Liver (tissue), 3 donors: ENCODE data around the gene PTCRA.

ENCODE experiments used
- CTCF ChIP-seq: fragments of 150-350 bp; IDR thresholded peaks from 2 replicates; pipeline ENCODE4 v1.5.1; 2017; ENCODE audit warnings: improper control_type of control experiment, low read depth, low read length; ENCODE audit not compliant: missing input control
- FOXA1 ChIP-seq: IDR thresholded peaks from 2 replicates; pipeline ENCODE4 v1.6.1; 2016; ENCODE audit warnings: antibody characterized with exemption
- FOXA2 ChIP-seq: IDR thresholded peaks from 2 replicates; pipeline ENCODE4 v1.6.1; 2016; ENCODE audit warnings: antibody characterized with exemption
- GABPA ChIP-seq, 2 donors: IDR thresholded peaks in 1 of 2; conservative IDR thresholded peaks in 1 of 2; 2 replicates each; pipeline ENCODE4 v1.6.1; 2016; ENCODE audit warnings: antibody characterized with exemption in 2 of 2, mild to moderate bottlenecking in 1 of 2, moderate library complexity in 1 of 2
- JUND ChIP-seq, 2 donors: IDR thresholded peaks; 2 replicates each; pipeline ENCODE4 v1.6.1; 2016; ENCODE audit warnings: antibody characterized with exemption in 2 of 2
- RXRA ChIP-seq, 2 donors: IDR thresholded peaks; 2 replicates each; pipeline ENCODE4 v1.6.1; 2017 to 2018; ENCODE audit warnings: antibody characterized with exemption in 2 of 2, mild to moderate bottlenecking in 1 of 2
- TAF1 ChIP-seq: conservative IDR thresholded peaks from 2 replicates; pipeline ENCODE4 v1.6.1; 2016; ENCODE audit warnings: antibody characterized with exemption, mild to moderate bottlenecking
- YY1 ChIP-seq: IDR thresholded peaks from 2 replicates; pipeline ENCODE4 v1.6.1; 2016; ENCODE audit warnings: antibody characterized with exemption, mild to moderate bottlenecking
- TF ChIP-seq, protein P1 (sequence below): IDR thresholded peaks from 2 replicates; pipeline ENCODE4 v1.6.1; 2016; ENCODE audit warnings: antibody characterized with exemption
- TF ChIP-seq, protein P2 (sequence below): IDR thresholded peaks from 2 replicates; pipeline ENCODE4 v1.6.1; 2016; ENCODE audit warnings: antibody characterized with exemption
- TF ChIP-seq, protein P3 (sequence below): IDR thresholded peaks from 2 replicates; pipeline ENCODE4 v1.6.1; 2016; ENCODE audit warnings: antibody characterized with exemption
- donor health status: healthy.
- donor health status: healthy.

DNA sequence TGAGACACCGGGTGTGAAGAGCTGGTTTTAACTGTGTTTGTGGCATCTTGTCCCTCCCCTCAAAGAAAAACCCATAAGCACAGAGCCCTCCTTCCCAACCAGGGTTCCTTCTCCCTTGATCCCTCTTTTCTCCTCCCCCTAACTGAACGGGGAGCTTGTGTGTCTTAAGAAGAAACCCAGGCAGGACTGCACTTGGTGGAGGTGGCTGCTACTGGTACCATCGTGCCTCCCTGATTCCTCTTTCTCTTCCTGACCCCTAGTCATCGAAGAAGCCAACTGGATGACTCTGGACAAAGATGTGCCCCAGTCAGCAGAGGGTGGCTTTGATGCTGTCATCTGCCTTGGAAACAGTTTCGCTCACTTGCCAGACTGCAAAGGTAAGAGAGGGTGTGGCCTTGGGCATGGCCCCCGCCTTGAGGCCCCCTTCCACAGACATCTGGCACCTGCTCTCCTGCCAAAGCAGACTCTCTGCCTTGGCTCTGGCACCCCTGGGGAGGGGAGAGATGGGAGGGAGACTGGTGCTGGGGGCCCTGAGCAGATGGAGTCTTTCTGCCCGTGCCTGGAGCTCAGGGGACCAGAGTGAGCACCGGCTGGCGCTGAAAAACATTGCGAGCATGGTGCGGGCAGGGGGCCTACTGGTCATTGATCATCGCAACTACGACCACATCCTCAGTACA, 46.8 kb downstream of the PTCRA start:
- TF ChIP-seq CTCF (no peak), TAF1 (no peak), RXRA (IDR thresholded peaks at IDR 0.05) (no peak), YY1 (no peak), FOXA2 (no peak), JUND (IDR thresholded peaks at IDR 0.05) (no peak), GABPA (IDR thresholded peaks at IDR 0.05 in 1 of 2, conservative IDR thresholded peaks at IDR 0.05 in 1 of 2) (no peak), FOXA1 (no peak)
- TF ChIP-seq, protein P1, sequence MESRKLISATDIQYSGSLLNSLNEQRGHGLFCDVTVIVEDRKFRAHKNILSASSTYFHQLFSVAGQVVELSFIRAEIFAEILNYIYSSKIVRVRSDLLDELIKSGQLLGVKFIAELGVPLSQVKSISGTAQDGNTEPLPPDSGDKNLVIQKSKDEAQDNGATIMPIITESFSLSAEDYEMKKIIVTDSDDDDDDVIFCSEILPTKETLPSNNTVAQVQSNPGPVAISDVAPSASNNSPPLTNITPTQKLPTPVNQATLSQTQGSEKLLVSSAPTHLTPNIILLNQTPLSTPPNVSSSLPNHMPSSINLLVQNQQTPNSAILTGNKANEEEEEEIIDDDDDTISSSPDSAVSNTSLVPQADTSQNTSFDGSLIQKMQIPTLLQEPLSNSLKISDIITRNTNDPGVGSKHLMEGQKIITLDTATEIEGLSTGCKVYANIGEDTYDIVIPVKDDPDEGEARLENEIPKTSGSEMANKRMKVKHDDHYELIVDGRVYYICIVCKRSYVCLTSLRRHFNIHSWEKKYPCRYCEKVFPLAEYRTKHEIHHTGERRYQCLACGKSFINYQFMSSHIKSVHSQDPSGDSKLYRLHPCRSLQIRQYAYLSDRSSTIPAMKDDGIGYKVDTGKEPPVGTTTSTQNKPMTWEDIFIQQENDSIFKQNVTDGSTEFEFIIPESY = no peak
- TF ChIP-seq, protein P2, sequence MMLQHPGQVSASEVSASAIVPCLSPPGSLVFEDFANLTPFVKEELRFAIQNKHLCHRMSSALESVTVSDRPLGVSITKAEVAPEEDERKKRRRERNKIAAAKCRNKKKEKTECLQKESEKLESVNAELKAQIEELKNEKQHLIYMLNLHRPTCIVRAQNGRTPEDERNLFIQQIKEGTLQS = no peak
- TF ChIP-seq, protein P3, sequence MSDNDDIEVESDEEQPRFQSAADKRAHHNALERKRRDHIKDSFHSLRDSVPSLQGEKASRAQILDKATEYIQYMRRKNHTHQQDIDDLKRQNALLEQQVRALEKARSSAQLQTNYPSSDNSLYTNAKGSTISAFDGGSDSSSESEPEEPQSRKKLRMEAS = no peak
